GM23338 (cell line): ENCODE results near the gene PCGF2. TPM values are rescaled to one million over a fixed set of nuclear protein-coding genes. Genes with fewer than 3 reads are reported as not detected.
A peak's percentile ranks its signal among the peaks of the same experiment; 100 is the strongest.

ENCODE experiments used
- ATAC-seq: fragments of 200-7000 bp; cut with Tn5 transposase; 3 replicates; pipeline ENCODE4 v1.9.1; 2020
- DNase-seq: peaks from one replicate; pipeline ENCODE4 v3.0.0-alpha.2; 2015; ENCODE audit warnings: low spot score
- H2AFZ ChIP-seq: fragments of 200-600 bp; sonication (generic); 2 replicates; pipeline ENCODE4 v1.8.0; 2016; ENCODE audit warnings: antibody characterized with exemption, mild to moderate bottlenecking, moderate library complexity
- H3F3A ChIP-seq: fragments of 200-600 bp; sonication (generic); replicated peaks from 2 replicates; pipeline ENCODE4 v1.8.0; 2017; ENCODE audit warnings: antibody characterized with exemption, mixed run types, low read depth
- H3K27ac ChIP-seq: fragments of 200-600 bp; sonication (generic); 2 replicates; pipeline ENCODE4 v1.6.1; 2016; ENCODE audit warnings: low read depth
- H3K27me3 ChIP-seq: fragments of 200-600 bp; sonication (generic); 2 replicates; pipeline ENCODE4 v1.8.0; 2016; ENCODE audit warnings: mild to moderate bottlenecking, mixed run types, moderate library complexity; ENCODE audit not compliant: insufficient read depth
- H3K36me3 ChIP-seq: fragments of 200-600 bp; sonication (generic); 2 replicates; pipeline ENCODE4 v1.8.0; 2016; ENCODE audit warnings: mild to moderate bottlenecking; ENCODE audit not compliant: insufficient read depth
- H3K4me1 ChIP-seq: fragments of 200-600 bp; sonication (generic); 2 replicates; pipeline ENCODE4 v1.8.0; 2016; ENCODE audit warnings: mild to moderate bottlenecking, moderate library complexity; ENCODE audit not compliant: insufficient read depth
- H3K4me2 ChIP-seq: fragments of 200-600 bp; sonication (generic); 2 replicates; pipeline ENCODE4 v1.7.1; 2017; ENCODE audit warnings: mixed run types
- H3K4me3 ChIP-seq: fragments of 200-600 bp; sonication (generic); 2 replicates; pipeline ENCODE4 v1.6.1; 2016; ENCODE audit warnings: mixed run types
- H3K79me2 ChIP-seq: fragments of 200-600 bp; sonication (generic); replicated peaks from 2 replicates; pipeline ENCODE4 v1.8.0; 2017; ENCODE audit warnings: mild to moderate bottlenecking; ENCODE audit not compliant: insufficient read depth
- H3K9me2 ChIP-seq: fragments of 200-600 bp; sonication (generic); 2 replicates; pipeline ENCODE4 v1.8.0; 2017; ENCODE audit not compliant: insufficient read depth
- H4K20me1 ChIP-seq: fragments of 200-600 bp; sonication (generic); replicated peaks from 2 replicates; pipeline ENCODE4 v1.8.0; 2017; ENCODE audit warnings: mild to moderate bottlenecking; ENCODE audit not compliant: insufficient read depth
- H3K27ac Mint-ChIP-seq: 2 replicates; pipeline ENCODE4 v1.8.0; 2020; ENCODE audit warnings: inconsistent platforms, mild to moderate bottlenecking, moderate library complexity, mixed read lengths
- H3K27me3 Mint-ChIP-seq: 3 replicates; pipeline ENCODE4 v1.8.0; 2022; ENCODE audit warnings: low read depth, mild to moderate bottlenecking, moderate library complexity, mixed read lengths, inconsistent platforms; ENCODE audit not compliant: insufficient read depth, poor library complexity
- H3K36me3 Mint-ChIP-seq: 3 replicates; pipeline ENCODE4 v1.8.0; 2021; ENCODE audit warnings: low read depth, mild to moderate bottlenecking, inconsistent platforms, moderate library complexity, mixed read lengths
- H3K4me1 Mint-ChIP-seq: 3 replicates; pipeline ENCODE4 v1.8.0; 2020; ENCODE audit warnings: mild to moderate bottlenecking, inconsistent platforms, mixed read lengths
- H3K4me3 Mint-ChIP-seq: 3 replicates; pipeline ENCODE4 v1.8.0; 2021; ENCODE audit warnings: moderate library complexity, mild to moderate bottlenecking, inconsistent platforms, mixed read lengths
- H3K9me3 Mint-ChIP-seq: 3 replicates; pipeline ENCODE4 v1.8.0; 2020; ENCODE audit warnings: moderate library complexity, mild to moderate bottlenecking, inconsistent platforms, mixed read lengths
- EZH2 ChIP-seq: fragments of 200-600 bp; sonication (generic); IDR thresholded peaks from one replicate; pipeline ENCODE4 v1.8.0; 2017; ENCODE audit warnings: antibody characterized with exemption, mild to moderate bottlenecking, low read depth; ENCODE audit not compliant: unreplicated experiment
- JUNB ChIP-seq: IDR thresholded peaks from one replicate; pipeline ENCODE4 v1.6.1; 2016; ENCODE audit warnings: antibody characterized with exemption; ENCODE audit not compliant: unreplicated experiment
- NANOG ChIP-seq: IDR thresholded peaks from 2 replicates; pipeline ENCODE4 v1.6.1; 2016; ENCODE audit warnings: antibody characterized with exemption, borderline replicate concordance
- POLR2AphosphoS5 ChIP-seq: IDR thresholded peaks from 2 replicates; pipeline ENCODE4 v1.6.1; 2016; ENCODE audit warnings: antibody characterized with exemption, low read depth
- ZNF114 ChIP-seq: fragments of 250-450 bp; sonication (Bioruptor Pico); IDR thresholded peaks from 2 replicates; pipeline ENCODE4 v1.5.0; 2020; ENCODE audit warnings: mild to moderate bottlenecking, moderate library complexity
- ZNF331 ChIP-seq: fragments of 250-450 bp; sonication (Bioruptor Pico); IDR thresholded peaks from 2 replicates; pipeline ENCODE4 v1.5.0; 2020; ENCODE audit warnings: low read depth, mild to moderate bottlenecking, moderate library complexity
- ZNF462 ChIP-seq: fragments of 250-450 bp; sonication (Bioruptor Pico); IDR thresholded peaks from 2 replicates; pipeline ENCODE4 v1.5.0; 2020; ENCODE audit warnings: mild to moderate bottlenecking, moderate library complexity
- polyA plus RNA-seq: library from polyadenylated mRNA; unstranded; fragments of >200 nt; fragmentation: Nextera tagmentation; extraction: Ambion mirVana; gene quantifications from 2 replicates; pipeline ENCODE4 v1.2.1, GENCODE V29; 2016
- total RNA-seq: library from RNA; depleted of rRNA; stranded (reverse); fragments of >200 nt; shearing (Covaris generic); gene quantifications from 2 replicates; pipeline ENCODE4 v1.2.3, GENCODE V29; 2014

Gene PCGF2
- total and polyA plus RNA-seq, 2 experiments from 2014 or later = 21.1 to 51.9 TPM

- TF ChIP-seq ZNF462 = no peak
- TF ChIP-seq JUNB = no peak
- TF ChIP-seq ZNF331 (CRISPR knock-in tag) = no peak
- no peak for TF ChIP-seq ZNF114
- no peak for TF ChIP-seq EZH2
- TF ChIP-seq NANOG = no peak
These were observed 14.7 kb downstream of the PCGF2 start (continued) for GRCh38 chr17:38733282-38733981.

- no peaks in the 10 kb centered on the region for H3K9me3 Mint-ChIP-seq
- H3K4me3 Mint-ChIP-seq = no peak overlapping the region; the same call in 2 of the 3 replicates
- Histone ChIP-seq H3K27ac (no peak overlapping the region), H3F3A (peaks cover 15% of the 10 kb centered on the region), H3K4me2 (no peak overlapping the region), H3K27me3 (peaks cover 21% of the 10 kb centered on the region), H3K4me3 (no peak overlapping the region), H3K36me3 (no peaks in the 10 kb centered on the region; the same call in 1 of the 2 replicates), H3K79me2 (no peaks in the 10 kb centered on the region), H3K9me2 (no peaks in the 10 kb centered on the region), H2AFZ (no peak overlapping the region), H3K4me1 (peaks cover 22% of the 10 kb centered on the region), H4K20me1 (peaks cover 21% of the 10 kb centered on the region)
- ATAC-seq (no peak), DNase-seq (no peak)
- no peak overlapping the region for H3K27ac Mint-ChIP-seq
- peaks cover 39% of the 10 kb centered on the region for H3K27me3 Mint-ChIP-seq
- peaks cover 35% of the 10 kb centered on the region for H3K4me1 Mint-ChIP-seq
- H3K36me3 Mint-ChIP-seq = peaks cover 38% of the 10 kb centered on the region
- TF ChIP-seq POLR2AphosphoS5 (peak; percentile 9; the same call in 1 of the 2 replicates), NANOG (no peak)
These were observed 15.5 kb downstream of the PCGF2 start for GRCh38 chr17:38732376-38733281.
